HEK293 (cell line): ENCODE measurements around the gene S100A16.

ENCODE experiments used
- TCF7L2 ChIP-seq: IDR thresholded peaks from 2 replicates; pipeline ENCODE4 v1.6.1; 2011; ENCODE audit warnings: low read depth, mild to moderate bottlenecking, inconsistent platforms, low read length, moderate library complexity, borderline replicate concordance
- ZNF670 ChIP-seq: fragments of 450-650 bp; formaldehyde crosslinking; IDR thresholded peaks from 2 replicates; pipeline ENCODE4 v1.5.1; 2016; ENCODE audit warnings: missing biosample characterization, missing genetic modification characterization, low read depth
- ZNF776 ChIP-seq: fragments of 450-650 bp; formaldehyde crosslinking; IDR thresholded peaks from 2 replicates; pipeline ENCODE4 v1.5.0; 2017; ENCODE audit warnings: missing biosample characterization, missing genetic modification characterization, borderline replicate concordance
- ZNF792 ChIP-seq: fragments of 450-650 bp; formaldehyde crosslinking; IDR thresholded peaks from 2 replicates; pipeline ENCODE4 v1.5.1; 2016; ENCODE audit warnings: missing biosample characterization, missing genetic modification characterization
- TF ChIP-seq, protein P1 (sequence below): fragments of 450-650 bp; formaldehyde crosslinking; IDR thresholded peaks from 2 replicates; pipeline ENCODE4 v1.5.1; 2016; ENCODE audit warnings: missing biosample characterization, missing genetic modification characterization
- TF ChIP-seq, protein P2 (sequence below): fragments of 450-650 bp; formaldehyde crosslinking; conservative IDR thresholded peaks from 2 replicates; pipeline ENCODE4 v1.5.1; 2016; ENCODE audit warnings: low read depth, missing biosample characterization, missing genetic modification characterization

DNA sequence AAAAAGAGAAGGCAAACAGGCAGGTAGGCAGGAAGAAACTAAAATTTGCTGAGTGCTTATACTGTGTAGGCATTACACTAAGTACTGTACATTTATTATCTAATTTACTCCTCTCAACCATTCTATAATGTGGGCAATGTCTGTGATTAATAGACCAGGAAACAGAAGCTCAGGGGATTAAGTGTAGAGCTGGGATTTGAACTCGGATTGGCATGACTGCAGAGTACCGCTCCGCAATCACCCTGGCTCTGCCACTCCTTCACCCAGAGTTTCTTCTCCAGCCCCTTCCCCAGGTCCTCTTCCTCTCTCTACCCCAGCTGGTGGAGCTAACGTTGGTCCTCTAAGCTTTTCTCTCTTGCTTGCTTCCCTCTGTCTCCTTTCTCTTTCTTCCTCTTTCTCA, 35.8 kb downstream of the S100A16 start:
- TF ChIP-seq ZNF776 (tag by site-specific recombination): no peak
- TF ChIP-seq TCF7L2: no peak
- TF ChIP-seq, protein P1, sequence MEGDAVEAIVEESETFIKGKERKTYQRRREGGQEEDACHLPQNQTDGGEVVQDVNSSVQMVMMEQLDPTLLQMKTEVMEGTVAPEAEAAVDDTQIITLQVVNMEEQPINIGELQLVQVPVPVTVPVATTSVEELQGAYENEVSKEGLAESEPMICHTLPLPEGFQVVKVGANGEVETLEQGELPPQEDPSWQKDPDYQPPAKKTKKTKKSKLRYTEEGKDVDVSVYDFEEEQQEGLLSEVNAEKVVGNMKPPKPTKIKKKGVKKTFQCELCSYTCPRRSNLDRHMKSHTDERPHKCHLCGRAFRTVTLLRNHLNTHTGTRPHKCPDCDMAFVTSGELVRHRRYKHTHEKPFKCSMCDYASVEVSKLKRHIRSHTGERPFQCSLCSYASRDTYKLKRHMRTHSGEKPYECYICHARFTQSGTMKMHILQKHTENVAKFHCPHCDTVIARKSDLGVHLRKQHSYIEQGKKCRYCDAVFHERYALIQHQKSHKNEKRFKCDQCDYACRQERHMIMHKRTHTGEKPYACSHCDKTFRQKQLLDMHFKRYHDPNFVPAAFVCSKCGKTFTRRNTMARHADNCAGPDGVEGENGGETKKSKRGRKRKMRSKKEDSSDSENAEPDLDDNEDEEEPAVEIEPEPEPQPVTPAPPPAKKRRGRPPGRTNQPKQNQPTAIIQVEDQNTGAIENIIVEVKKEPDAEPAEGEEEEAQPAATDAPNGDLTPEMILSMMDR (tag by site-specific recombination): no peak
- TF ChIP-seq ZNF792 (tag by site-specific recombination): no peak
- TF ChIP-seq, protein P2, sequence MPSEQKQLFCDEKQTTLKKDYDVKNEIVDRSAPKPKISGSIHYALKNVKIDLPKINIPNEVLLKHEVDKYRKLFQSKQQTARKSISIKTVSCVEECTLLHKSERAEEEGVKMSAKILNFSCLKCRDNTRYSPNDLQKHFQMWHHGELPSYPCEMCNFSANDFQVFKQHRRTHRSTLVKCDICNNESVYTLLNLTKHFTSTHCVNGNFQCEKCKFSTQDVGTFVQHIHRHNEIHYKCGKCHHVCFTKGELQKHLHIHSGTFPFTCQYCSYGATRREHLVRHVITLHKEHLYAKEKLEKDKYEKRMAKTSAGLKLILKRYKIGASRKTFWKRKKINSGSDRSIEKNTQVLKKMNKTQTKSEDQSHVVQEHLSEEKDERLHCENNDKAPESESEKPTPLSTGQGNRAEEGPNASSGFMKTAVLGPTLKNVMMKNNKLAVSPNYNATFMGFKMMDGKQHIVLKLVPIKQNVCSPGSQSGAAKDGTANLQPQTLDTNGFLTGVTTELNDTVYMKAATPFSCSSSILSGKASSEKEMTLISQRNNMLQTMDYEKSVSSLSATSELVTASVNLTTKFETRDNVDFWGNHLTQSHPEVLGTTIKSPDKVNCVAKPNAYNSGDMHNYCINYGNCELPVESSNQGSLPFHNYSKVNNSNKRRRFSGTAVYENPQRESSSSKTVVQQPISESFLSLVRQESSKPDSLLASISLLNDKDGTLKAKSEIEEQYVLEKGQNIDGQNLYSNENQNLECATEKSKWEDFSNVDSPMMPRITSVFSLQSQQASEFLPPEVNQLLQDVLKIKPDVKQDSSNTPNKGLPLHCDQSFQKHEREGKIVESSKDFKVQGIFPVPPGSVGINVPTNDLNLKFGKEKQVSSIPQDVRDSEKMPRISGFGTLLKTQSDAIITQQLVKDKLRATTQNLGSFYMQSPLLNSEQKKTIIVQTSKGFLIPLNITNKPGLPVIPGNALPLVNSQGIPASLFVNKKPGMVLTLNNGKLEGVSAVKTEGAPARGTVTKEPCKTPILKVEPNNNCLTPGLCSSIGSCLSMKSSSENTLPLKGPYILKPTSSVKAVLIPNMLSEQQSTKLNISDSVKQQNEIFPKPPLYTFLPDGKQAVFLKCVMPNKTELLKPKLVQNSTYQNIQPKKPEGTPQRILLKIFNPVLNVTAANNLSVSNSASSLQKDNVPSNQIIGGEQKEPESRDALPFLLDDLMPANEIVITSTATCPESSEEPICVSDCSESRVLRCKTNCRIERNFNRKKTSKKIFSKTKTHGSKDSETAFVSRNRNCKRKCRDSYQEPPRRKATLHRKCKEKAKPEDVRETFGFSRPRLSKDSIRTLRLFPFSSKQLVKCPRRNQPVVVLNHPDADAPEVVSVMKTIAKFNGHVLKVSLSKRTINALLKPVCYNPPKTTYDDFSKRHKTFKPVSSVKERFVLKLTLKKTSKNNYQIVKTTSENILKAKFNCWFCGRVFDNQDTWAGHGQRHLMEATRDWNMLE (tag by site-specific recombination): no peak
- TF ChIP-seq ZNF670 (tag by site-specific recombination): no peak
